WTC11 (cell line): ENCODE measurements around the gene SOCS1. TPM values are rescaled to one million over a fixed set of nuclear protein-coding genes. Genes with fewer than 3 reads are reported as not detected.

ENCODE experiments used
- ATAC-seq: fragments of 200-7000 bp; cut with Tn5 transposase; 2 replicates; pipeline ENCODE4 v1.10.0; 2021; ENCODE audit warnings: mild to moderate bottlenecking, moderate library complexity
- CTCF ChIA-PET: fragments of 300-600 bp; sonication (Branson Sonifier 250); formaldehyde crosslinking; loops from one replicate; lab custom pipeline; 2021; ENCODE audit warnings: antibody characterized with exemption; lab: Charles Lee
- POLR2A ChIA-PET: fragments of 350-600 bp; sonication (Branson Sonifier 250); formaldehyde crosslinking; loops from one replicate; lab custom pipeline; 2021; ENCODE audit warnings: antibody characterized with exemption; lab: Charles Lee
- DNase-seq: peaks from one replicate; pipeline ENCODE4 v3.0.0; 2021; ENCODE audit warnings: low spot score
- H3K27ac Mint-ChIP-seq: 2 replicates; pipeline ENCODE4 v1.8.0; 2021; ENCODE audit warnings: mixed read lengths
- H3K27me3 Mint-ChIP-seq: 2 replicates; pipeline ENCODE4 v1.8.0; 2021; ENCODE audit warnings: low read depth, mild to moderate bottlenecking, moderate library complexity, mixed read lengths
- H3K36me3 Mint-ChIP-seq: 2 replicates; pipeline ENCODE4 v1.8.0; 2021; ENCODE audit warnings: mixed read lengths
- H3K4me1 Mint-ChIP-seq: 2 replicates; pipeline ENCODE4 v1.8.0; 2022; ENCODE audit warnings: mixed read lengths
- H3K4me3 Mint-ChIP-seq: 2 replicates; pipeline ENCODE4 v1.8.0; 2021; ENCODE audit warnings: mild to moderate bottlenecking, moderate library complexity, mixed read lengths
- H3K9me3 Mint-ChIP-seq: 2 replicates; pipeline ENCODE4 v1.8.0; 2021; ENCODE audit warnings: mixed read lengths
- ATF1 ChIP-seq: sonication (generic); formaldehyde crosslinking; IDR thresholded peaks from 2 replicates; pipeline ENCODE4 v1.8.1; 2023; ENCODE audit warnings: mild to moderate bottlenecking, moderate library complexity, missing genetic modification reagents
- JUN ChIP-seq: sonication (generic); formaldehyde crosslinking; IDR thresholded peaks from 2 replicates; pipeline ENCODE4 v1.8.0; 2023; ENCODE audit warnings: mild to moderate bottlenecking, missing genetic modification reagents
- MXD4 ChIP-seq: fragments of 250-450 bp; sonication (Bioruptor Pico); IDR thresholded peaks from 2 replicates; pipeline ENCODE4 v1.8.0; 2021; ENCODE audit warnings: mild to moderate bottlenecking, moderate library complexity, borderline replicate concordance
- NFATC4 ChIP-seq: fragments of 250-450 bp; sonication (Bioruptor Pico); IDR thresholded peaks from 2 replicates; pipeline ENCODE4 v1.9.0; 2021; ENCODE audit warnings: mild to moderate bottlenecking
- NFE2L1 ChIP-seq: sonication (generic); formaldehyde crosslinking; IDR thresholded peaks from 2 replicates; pipeline ENCODE4 v1.8.1; 2023; ENCODE audit warnings: missing genetic modification reagents
- ZNF121 ChIP-seq: sonication (generic); formaldehyde crosslinking; IDR thresholded peaks from 2 replicates; pipeline ENCODE4 v1.8.0; 2023; ENCODE audit warnings: missing genetic modification reagents
- ZNF219 ChIP-seq: sonication (generic); formaldehyde crosslinking; IDR thresholded peaks from 2 replicates; pipeline ENCODE4 v1.8.0; 2023; ENCODE audit warnings: missing genetic modification reagents, mild to moderate bottlenecking, borderline replicate concordance
- ZNF232 ChIP-seq: sonication (generic); formaldehyde crosslinking; IDR thresholded peaks from 2 replicates; pipeline ENCODE4 v1.8.0; 2022; ENCODE audit warnings: mild to moderate bottlenecking, missing genetic modification reagents
- ZNF263 ChIP-seq: sonication (generic); formaldehyde crosslinking; IDR thresholded peaks from 2 replicates; pipeline ENCODE4 v1.8.1; 2022; ENCODE audit warnings: low read depth, mild to moderate bottlenecking, moderate library complexity, missing genetic modification reagents
- ZNF317 ChIP-seq: sonication (generic); formaldehyde crosslinking; IDR thresholded peaks from 2 replicates; pipeline ENCODE4 v1.8.1; 2023; ENCODE audit warnings: low read depth, mild to moderate bottlenecking, moderate library complexity, missing genetic modification reagents, borderline replicate concordance
- ZNF671 ChIP-seq: fragments of 250-450 bp; sonication (Bioruptor Pico); IDR thresholded peaks from 2 replicates; pipeline ENCODE4 v1.8.0; 2021; ENCODE audit warnings: mild to moderate bottlenecking
- total RNA-seq: library from RNA; stranded (reverse); gene quantifications from 3 replicates; pipeline ENCODE4 v1.2.3, GENCODE V29; 2021
- TF ChIP-seq, protein P1 (sequence below): sonication (generic); formaldehyde crosslinking; IDR thresholded peaks from 2 replicates; pipeline ENCODE4 v1.8.1; 2022; ENCODE audit warnings: missing genetic modification reagents, borderline replicate concordance
- TF ChIP-seq, protein P2 (sequence below): sonication (generic); formaldehyde crosslinking; IDR thresholded peaks from 2 replicates; pipeline ENCODE4 v1.8.1; 2023; ENCODE audit warnings: mild to moderate bottlenecking, moderate library complexity, missing genetic modification reagents
- TF ChIP-seq, protein P3 (sequence below): fragments of 200-600 bp; IDR thresholded peaks from 2 replicates; pipeline ENCODE4 v1.8.0; 2022; ENCODE audit warnings: antibody characterized with exemption
- TF ChIP-seq, protein P4 (sequence below): fragments of 250-450 bp; sonication (Bioruptor Pico); IDR thresholded peaks from 2 replicates; pipeline ENCODE4 v1.9.0; 2021; ENCODE audit warnings: mild to moderate bottlenecking
- TF ChIP-seq, protein P5 (sequence below): sonication (generic); formaldehyde crosslinking; IDR thresholded peaks from 2 replicates; pipeline ENCODE4 v1.8.0; 2023; ENCODE audit warnings: missing genetic modification reagents
- TF ChIP-seq, protein P6 (sequence below): sonication (generic); formaldehyde crosslinking; IDR thresholded peaks from 2 replicates; pipeline ENCODE4 v1.8.1; 2022; ENCODE audit warnings: mild to moderate bottlenecking, moderate library complexity, missing genetic modification reagents

Gene SOCS1
- total RNA-seq, 1 experiment from 2014 or later, result 62.3 TPM

DNA sequence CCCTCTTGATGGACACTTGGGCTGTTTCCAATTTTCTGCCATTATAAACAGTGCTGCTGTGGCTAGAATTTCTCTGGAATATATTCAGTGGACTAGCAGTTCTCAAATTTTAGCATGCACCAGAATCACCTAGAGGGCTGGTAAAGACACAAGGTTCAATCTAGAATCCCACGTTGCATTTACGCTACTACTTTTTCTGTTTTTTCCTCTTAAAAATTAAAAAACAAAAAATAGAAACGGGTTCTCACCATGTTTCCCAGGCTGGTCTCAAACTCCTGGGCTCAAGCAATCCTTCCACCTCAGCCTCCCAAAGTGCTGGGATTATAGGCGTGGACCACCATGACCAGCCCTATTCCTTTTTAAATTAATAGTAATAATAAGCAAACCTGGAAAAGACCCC, 39.7 kb upstream of the SOCS1 start:
- Mint-ChIP-seq H3K27me3 (no peaks in the 10 kb centered on the region; the same call in 1 of the 2 replicates), H3K4me3 (no peak overlapping the region), H3K4me1 (peaks cover 44% of the 10 kb centered on the region), H3K36me3 (no peaks in the 10 kb centered on the region), H3K27ac (no peak overlapping the region), H3K9me3 (no peaks in the 10 kb centered on the region)
- TF ChIP-seq ZNF263 (CRISPR knock-in tag), result no peak
- no peak for TF ChIP-seq ZNF219 (CRISPR knock-in tag)
- TF ChIP-seq ATF1, result no peak
- TF ChIP-seq, protein P1, sequence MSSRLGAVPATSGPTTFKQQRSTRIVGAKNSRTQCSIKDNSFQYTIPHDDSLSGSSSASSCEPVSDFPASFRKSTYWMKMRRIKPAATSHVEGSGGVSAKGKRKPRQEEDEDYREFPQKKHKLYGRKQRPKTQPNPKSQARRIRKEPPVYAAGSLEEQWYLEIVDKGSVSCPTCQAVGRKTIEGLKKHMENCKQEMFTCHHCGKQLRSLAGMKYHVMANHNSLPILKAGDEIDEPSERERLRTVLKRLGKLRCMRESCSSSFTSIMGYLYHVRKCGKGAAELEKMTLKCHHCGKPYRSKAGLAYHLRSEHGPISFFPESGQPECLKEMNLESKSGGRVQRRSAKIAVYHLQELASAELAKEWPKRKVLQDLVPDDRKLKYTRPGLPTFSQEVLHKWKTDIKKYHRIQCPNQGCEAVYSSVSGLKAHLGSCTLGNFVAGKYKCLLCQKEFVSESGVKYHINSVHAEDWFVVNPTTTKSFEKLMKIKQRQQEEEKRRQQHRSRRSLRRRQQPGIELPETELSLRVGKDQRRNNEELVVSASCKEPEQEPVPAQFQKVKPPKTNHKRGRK (CRISPR knock-in tag), result no peak
- TF ChIP-seq JUN (CRISPR knock-in tag), result no peak
- TF ChIP-seq ZNF121, result no peak
- TF ChIP-seq, protein P2, sequence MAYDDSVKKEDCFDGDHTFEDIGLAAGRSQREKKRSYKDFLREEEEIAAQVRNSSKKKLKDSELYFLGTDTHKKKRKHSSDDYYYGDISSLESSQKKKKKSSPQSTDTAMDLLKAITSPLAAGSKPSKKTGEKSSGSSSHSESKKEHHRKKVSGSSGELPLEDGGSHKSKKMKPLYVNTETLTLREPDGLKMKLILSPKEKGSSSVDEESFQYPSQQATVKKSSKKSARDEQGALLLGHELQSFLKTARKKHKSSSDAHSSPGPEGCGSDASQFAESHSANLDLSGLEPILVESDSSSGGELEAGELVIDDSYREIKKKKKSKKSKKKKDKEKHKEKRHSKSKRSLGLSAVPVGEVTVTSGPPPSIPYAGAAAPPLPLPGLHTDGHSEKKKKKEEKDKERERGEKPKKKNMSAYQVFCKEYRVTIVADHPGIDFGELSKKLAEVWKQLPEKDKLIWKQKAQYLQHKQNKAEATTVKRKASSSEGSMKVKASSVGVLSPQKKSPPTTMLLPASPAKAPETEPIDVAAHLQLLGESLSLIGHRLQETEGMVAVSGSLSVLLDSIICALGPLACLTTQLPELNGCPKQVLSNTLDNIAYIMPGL, result no peak
- POLR2A ChIA-PET, result no interaction called here
- no peak for DNase-seq
- no peak for ATAC-seq
- CTCF ChIA-PET, result interaction anchor here (2.3 kb wide), 1 partner anchor 76 kb away, joined by 6 read pairs; no protein-coding TSS in a partner anchor

DNA sequence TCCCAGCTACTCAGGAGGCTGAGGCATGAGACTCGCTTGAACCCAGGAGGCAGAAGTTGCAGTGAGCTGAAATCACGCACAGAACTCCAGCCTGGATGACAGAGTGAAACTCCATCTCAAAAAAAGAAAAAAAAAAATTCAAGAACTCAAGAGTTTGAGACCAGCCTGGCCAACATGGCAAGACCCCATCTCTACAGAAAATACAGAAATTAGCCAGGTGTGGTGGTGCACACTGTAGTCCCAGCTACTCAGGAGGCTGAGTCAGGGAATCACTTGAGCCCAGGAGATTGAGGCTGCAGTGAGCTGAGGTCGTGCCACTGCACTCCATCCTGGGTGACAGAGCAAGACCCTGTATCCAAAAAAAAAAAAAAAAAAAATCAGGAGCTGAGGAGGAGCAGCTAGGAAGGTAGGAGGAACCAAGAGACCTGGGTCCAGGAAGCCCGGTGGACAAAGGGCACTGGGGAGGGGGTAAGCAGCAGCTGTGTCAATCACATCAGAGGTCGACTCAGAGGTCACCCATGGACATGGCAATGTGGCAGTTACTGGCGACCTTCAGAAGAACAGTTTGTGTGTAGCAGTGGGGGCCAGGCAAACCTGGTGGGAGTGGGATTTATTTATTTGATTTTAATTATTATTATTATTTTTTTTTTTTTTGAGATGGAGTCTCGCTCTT, 36.2 kb upstream of the SOCS1 start:
- H3K4me3 Mint-ChIP-seq, result no peak overlapping the region
- ATAC-seq (no peak), DNase-seq (no peak)
- ChIA-PET CTCF (interaction anchor here (0.7 to 2.3 kb wide), 5 partner anchors 36 to 95 kb away, joined by 3 to 13 read pairs (median 3); partner anchors contain the start of gene SOCS1), POLR2A (no interaction called here)
- no peaks in the 10 kb centered on the region for H3K36me3 Mint-ChIP-seq
- H3K27ac Mint-ChIP-seq, result no peak overlapping the region
- H3K4me1 Mint-ChIP-seq, result peaks cover 31% of the 10 kb centered on the region
- H3K9me3 Mint-ChIP-seq, result no peaks in the 10 kb centered on the region
- no peaks in the 10 kb centered on the region; the same call in 1 of the 2 replicates for H3K27me3 Mint-ChIP-seq
- TF ChIP-seq ZNF232 (no peak), ZNF121 (0 out of 2 replicates have a peak, but pooled peaks have one; percentile 15), ZNF317 (CRISPR knock-in tag) (no peak)
- TF ChIP-seq, all 79 proteins: peak for 1

DNA sequence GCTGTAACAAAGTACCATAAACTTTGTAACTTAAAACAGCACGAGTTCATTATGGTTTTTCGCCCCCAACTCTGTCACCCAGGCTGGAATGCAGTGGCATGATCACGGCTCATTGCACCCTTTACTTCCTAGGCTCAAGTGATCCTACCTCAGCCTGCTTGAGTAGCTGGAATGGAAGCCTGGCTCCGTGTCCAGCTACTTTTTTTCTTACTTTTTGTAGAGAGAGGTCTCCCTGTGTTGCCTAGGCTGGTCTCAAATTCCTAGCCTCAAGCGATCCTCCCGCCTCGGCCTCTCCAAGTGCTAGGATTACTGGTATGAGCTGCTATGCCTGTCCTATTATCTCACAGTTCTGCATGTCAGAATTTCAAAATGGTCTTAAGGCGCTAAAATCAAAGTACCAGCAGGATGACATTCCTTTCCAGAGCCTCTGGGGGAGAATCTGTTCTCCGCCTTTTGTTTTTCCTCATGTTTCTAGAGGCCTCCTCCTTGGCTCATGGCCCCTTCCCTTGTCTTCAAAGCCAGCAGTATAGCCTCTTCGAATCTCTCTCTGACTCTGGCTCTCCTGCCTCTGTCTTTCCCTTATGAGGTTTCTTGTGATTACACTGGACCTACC, 35.2 kb upstream of the SOCS1 start:
- Mint-ChIP-seq H3K27me3 (no peaks in the 10 kb centered on the region; the same call in 1 of the 2 replicates), H3K4me3 (no peak overlapping the region), H3K9me3 (no peaks in the 10 kb centered on the region), H3K4me1 (peaks cover 20% of the 10 kb centered on the region), H3K27ac (peak overlapping the region; percentile 17), H3K36me3 (no peaks in the 10 kb centered on the region)
- ATAC-seq (peak; percentile 83), DNase-seq (no peak)
- ChIA-PET POLR2A (interaction anchor here (0.7 kb wide), 1 partner anchor 36 kb away, joined by 4 read pairs; the partner anchor contains the start of gene SOCS1), CTCF (interaction anchor here (1.2 to 2.3 kb wide), 3 partner anchors 35 to 65 kb away, joined by 3 to 13 read pairs (median 9); partner anchors contain the start of gene SOCS1)
- TF ChIP-seq ZNF121 (no peak), JUN (CRISPR knock-in tag) (no peak), NFE2L1 (CRISPR knock-in tag) (no peak), MXD4 (no peak), NFATC4 (no peak), ZNF671 (no peak)
- TF ChIP-seq, protein P3, sequence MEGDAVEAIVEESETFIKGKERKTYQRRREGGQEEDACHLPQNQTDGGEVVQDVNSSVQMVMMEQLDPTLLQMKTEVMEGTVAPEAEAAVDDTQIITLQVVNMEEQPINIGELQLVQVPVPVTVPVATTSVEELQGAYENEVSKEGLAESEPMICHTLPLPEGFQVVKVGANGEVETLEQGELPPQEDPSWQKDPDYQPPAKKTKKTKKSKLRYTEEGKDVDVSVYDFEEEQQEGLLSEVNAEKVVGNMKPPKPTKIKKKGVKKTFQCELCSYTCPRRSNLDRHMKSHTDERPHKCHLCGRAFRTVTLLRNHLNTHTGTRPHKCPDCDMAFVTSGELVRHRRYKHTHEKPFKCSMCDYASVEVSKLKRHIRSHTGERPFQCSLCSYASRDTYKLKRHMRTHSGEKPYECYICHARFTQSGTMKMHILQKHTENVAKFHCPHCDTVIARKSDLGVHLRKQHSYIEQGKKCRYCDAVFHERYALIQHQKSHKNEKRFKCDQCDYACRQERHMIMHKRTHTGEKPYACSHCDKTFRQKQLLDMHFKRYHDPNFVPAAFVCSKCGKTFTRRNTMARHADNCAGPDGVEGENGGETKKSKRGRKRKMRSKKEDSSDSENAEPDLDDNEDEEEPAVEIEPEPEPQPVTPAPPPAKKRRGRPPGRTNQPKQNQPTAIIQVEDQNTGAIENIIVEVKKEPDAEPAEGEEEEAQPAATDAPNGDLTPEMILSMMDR, result no peak
- TF ChIP-seq, protein P2, result no peak
- TF ChIP-seq, protein P4, sequence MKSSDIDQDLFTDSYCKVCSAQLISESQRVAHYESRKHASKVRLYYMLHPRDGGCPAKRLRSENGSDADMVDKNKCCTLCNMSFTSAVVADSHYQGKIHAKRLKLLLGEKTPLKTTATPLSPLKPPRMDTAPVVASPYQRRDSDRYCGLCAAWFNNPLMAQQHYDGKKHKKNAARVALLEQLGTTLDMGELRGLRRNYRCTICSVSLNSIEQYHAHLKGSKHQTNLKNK (CRISPR knock-in tag), result no peak
- TF ChIP-seq, protein P5, sequence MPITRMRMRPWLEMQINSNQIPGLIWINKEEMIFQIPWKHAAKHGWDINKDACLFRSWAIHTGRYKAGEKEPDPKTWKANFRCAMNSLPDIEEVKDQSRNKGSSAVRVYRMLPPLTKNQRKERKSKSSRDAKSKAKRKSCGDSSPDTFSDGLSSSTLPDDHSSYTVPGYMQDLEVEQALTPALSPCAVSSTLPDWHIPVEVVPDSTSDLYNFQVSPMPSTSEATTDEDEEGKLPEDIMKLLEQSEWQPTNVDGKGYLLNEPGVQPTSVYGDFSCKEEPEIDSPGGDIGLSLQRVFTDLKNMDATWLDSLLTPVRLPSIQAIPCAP (CRISPR knock-in tag), result no peak
- TF ChIP-seq, protein P6, sequence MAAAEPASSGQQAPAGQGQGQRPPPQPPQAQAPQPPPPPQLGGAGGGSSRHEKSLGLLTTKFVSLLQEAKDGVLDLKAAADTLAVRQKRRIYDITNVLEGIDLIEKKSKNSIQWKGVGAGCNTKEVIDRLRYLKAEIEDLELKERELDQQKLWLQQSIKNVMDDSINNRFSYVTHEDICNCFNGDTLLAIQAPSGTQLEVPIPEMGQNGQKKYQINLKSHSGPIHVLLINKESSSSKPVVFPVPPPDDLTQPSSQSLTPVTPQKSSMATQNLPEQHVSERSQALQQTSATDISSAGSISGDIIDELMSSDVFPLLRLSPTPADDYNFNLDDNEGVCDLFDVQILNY (CRISPR knock-in tag), result no peak
